Coronary artery (tissue), 2 donors: ENCODE data around the gene KREMEN1.
"Not testable (repeated sequence)": the region's sequence is repeated elsewhere in the genome, so short reads cannot be mapped to it uniquely, and the experiment has no call there.

Experiments
- DNase-seq: peaks from one replicate; pipeline ENCODE4 v3.0.0-alpha.2; 2017; ENCODE audit warnings: low spot score
- H3K27ac ChIP-seq, 2 donors: fragments of 200-600 bp; sonication (generic); one replicate each; pipeline ENCODE4 v1.5.1; 2016 to 2019
- H3K4me3 ChIP-seq: fragments of 200-600 bp; sonication (generic); 2 replicates; pipeline ENCODE4 v1.5.1; 2016; ENCODE audit warnings: mild to moderate bottlenecking, moderate library complexity
- CTCF ChIP-seq: fragments of 200-600 bp; sonication (generic); IDR thresholded peaks from one replicate; pipeline ENCODE4 v1.5.1; 2019; ENCODE audit warnings: antibody characterized with exemption

KREMEN1 gene

GRCh38 chr22:29116397-29117123 lies 43.7 kb downstream of the KREMEN1 start:
- TF ChIP-seq CTCF, result no peak
- Histone ChIP-seq H3K4me3 (no peak overlapping the region), H3K27ac (no peak overlapping the region)
- no peak for DNase-seq

GRCh38 chr22:29117799-29118477 lies 45.1 kb downstream of the KREMEN1 start:
- H3K4me3 ChIP-seq, result no peak overlapping the region
- H3K27ac ChIP-seq, result no peak overlapping the region
- TF ChIP-seq CTCF, result no peak
- DNase-seq, result no peak

- not testable (repeated sequence) for H3K4me3 ChIP-seq, DNase-seq, H3K27ac ChIP-seq
These were observed 47.5 kb downstream of the KREMEN1 start for GRCh38 chr22:29120098-29120912.

- Histone ChIP-seq H3K4me3 (no peak overlapping the region), H3K27ac (no peak overlapping the region)
- DNase-seq, result no peak
- TF ChIP-seq CTCF, result no peak
These were observed 48.3 kb downstream of the KREMEN1 start for GRCh38 chr22:29121124-29121523.

- Histone ChIP-seq H3K4me3 (no peak overlapping the region), H3K27ac (no peak overlapping the region)
- DNase-seq, result no peak
- no peak for TF ChIP-seq CTCF
These were observed 49.2 kb downstream of the KREMEN1 start for GRCh38 chr22:29122041-29122440.

- H3K27ac ChIP-seq, result peak overlapping the region in 1 of 2 donors; percentile 19
These were observed 52.1 kb downstream of the KREMEN1 start for GRCh38 chr22:29124777-29125442.

More at GRCh38 chr22:29124777-29125442, 52.1 kb downstream of the KREMEN1 start:
- H3K4me3 ChIP-seq, result no peak overlapping the region
- no peak for TF ChIP-seq CTCF
- DNase-seq, result no peak
